IMR-90 (cell line): ENCODE data around the gene SIGLEC6. TPM values are rescaled to one million over a fixed set of nuclear protein-coding genes. Genes with fewer than 3 reads are reported as not detected.
"Not testable (repeated sequence)": the region's sequence is repeated elsewhere in the genome, so short reads cannot be mapped to it uniquely, and the experiment has no call there.

Experiments used
- ATAC-seq: fragments of 200-7000 bp; cut with Tn5 transposase; 2 replicates; pipeline ENCODE4 v1.9.1; 2020; ENCODE audit warnings: low read depth, mild to moderate bottlenecking, moderate library complexity
- BruUV-seq: library from RNA; stranded (reverse); fragments of 400-500 nt; replicated peaks from 2 replicates; lab custom pipeline; 2021; lab: Mats Ljungman, UMichigan
- CTCF ChIA-PET: fragments of 300-600 bp; formaldehyde crosslinking; extraction: SDS; loops from one replicate; lab custom pipeline; 2021; ENCODE audit warnings: antibody characterized with exemption; lab: Yijun Ruan, JAX
- POLR2A ChIA-PET: fragments of 300-600 bp; sonication (Branson Sonifier 250); formaldehyde crosslinking; loops from one replicate; lab custom pipeline; 2022; ENCODE audit warnings: antibody characterized with exemption; ENCODE audit not compliant: unreplicated experiment; lab: Charles Lee
- DNase-seq: peaks from one replicate; pipeline ENCODE4 v3.0.0; 2013
- H2AFZ ChIP-seq: replicated peaks from 2 replicates; pipeline ENCODE3; 2013; ENCODE audit warnings: low read length, mild to moderate bottlenecking; ENCODE audit not compliant: poor library complexity
- H2AK5ac ChIP-seq: 2 replicates; pipeline ENCODE4 v1.6.1; 2013; ENCODE audit warnings: low read depth, low read length, inconsistent platforms
- H2AK9ac ChIP-seq: replicated peaks from 2 replicates; pipeline ENCODE3; 2013; ENCODE audit warnings: mild to moderate bottlenecking, low read depth, low read length, moderate library complexity; ENCODE audit not compliant: poor library complexity
- H2BK120ac ChIP-seq: 2 replicates; pipeline ENCODE4 v1.6.1; 2013; ENCODE audit warnings: low read depth, low read length, inconsistent platforms
- H2BK15ac ChIP-seq: 3 replicates; pipeline ENCODE4 v1.6.1; 2013; ENCODE audit warnings: low read depth, low read length, inconsistent platforms
- H2BK20ac ChIP-seq: 2 replicates; pipeline ENCODE4 v1.6.1; 2013; ENCODE audit warnings: low read depth, mild to moderate bottlenecking, inconsistent platforms, low read length, moderate library complexity
- H2BK5ac ChIP-seq: 2 replicates; pipeline ENCODE4 v1.6.1; 2013; ENCODE audit warnings: mild to moderate bottlenecking, low read depth, low read length, inconsistent platforms; ENCODE audit not compliant: poor library complexity, severe bottlenecking
- H3K14ac ChIP-seq: replicated peaks from 2 replicates; pipeline ENCODE4 v1.6.1; 2013; ENCODE audit warnings: low read depth, low read length, inconsistent platforms
- H3K18ac ChIP-seq: 2 replicates; pipeline ENCODE4 v1.6.1; 2013; ENCODE audit warnings: low read depth, low read length, control low read depth
- H3K23ac ChIP-seq: 2 replicates; pipeline ENCODE4 v1.6.1; 2013; ENCODE audit warnings: low read depth, low read length, inconsistent platforms
- H3K27ac ChIP-seq: 2 replicates; pipeline ENCODE4 v1.5.1; 2013; ENCODE audit warnings: mild to moderate bottlenecking, control low read depth, low read length; ENCODE audit not compliant: insufficient read depth
- H3K27me3 ChIP-seq: 2 replicates; pipeline ENCODE4 v1.6.1; 2013; ENCODE audit warnings: low read length; ENCODE audit not compliant: control insufficient read depth, insufficient read depth
- H3K36me3 ChIP-seq: 2 replicates; pipeline ENCODE4 v1.6.1; 2013; ENCODE audit warnings: low read length, mixed read lengths; ENCODE audit not compliant: control insufficient read depth, insufficient read depth
- H3K4ac ChIP-seq: 2 replicates; pipeline ENCODE4 v1.6.1; 2013; ENCODE audit warnings: low read depth, low read length, inconsistent platforms
- H3K4me1 ChIP-seq: 2 replicates; pipeline ENCODE4 v1.6.1; 2013; ENCODE audit warnings: low read length, mixed read lengths; ENCODE audit not compliant: control insufficient read depth, insufficient read depth
- H3K4me2 ChIP-seq: 2 replicates; pipeline ENCODE4 v1.6.1; 2013; ENCODE audit warnings: low read depth, mild to moderate bottlenecking, control low read depth, low read length, moderate library complexity
- H3K4me3 ChIP-seq: 2 replicates; pipeline ENCODE4 v1.5.1; 2013; ENCODE audit warnings: low read depth, mild to moderate bottlenecking, control low read depth, low read length, moderate library complexity; ENCODE audit not compliant: insufficient read depth
- H3K56ac ChIP-seq: 2 replicates; pipeline ENCODE4 v1.6.1; 2013; ENCODE audit warnings: low read length, inconsistent platforms; ENCODE audit not compliant: insufficient read depth; ENCODE audit errors: extremely low read depth
- H3K79me1 ChIP-seq, 2 experiments: 2 replicates each; pipeline ENCODE4 v1.6.1; 2013; ENCODE audit warnings: low read length in 2 of 2, inconsistent platforms in 1 of 2, low read depth in 1 of 2
- H3K9ac ChIP-seq: 2 replicates; pipeline ENCODE4 v1.6.1; 2013; ENCODE audit warnings: low read depth, low read length, control low read depth
- H3K9me1 ChIP-seq: 2 replicates; pipeline ENCODE4 v1.6.1; 2013; ENCODE audit warnings: low read length, inconsistent platforms; ENCODE audit not compliant: insufficient read depth
- H3K9me3 ChIP-seq: 2 replicates; pipeline ENCODE4 v1.6.1; 2013; ENCODE audit warnings: low read length; ENCODE audit not compliant: control insufficient read depth, insufficient read depth
- H4K20me1 ChIP-seq: 2 replicates; pipeline ENCODE4 v1.6.1; 2013; ENCODE audit warnings: low read length, inconsistent platforms; ENCODE audit not compliant: insufficient read depth
- H4K5ac ChIP-seq: 2 replicates; pipeline ENCODE4 v1.6.1; 2013; ENCODE audit warnings: mild to moderate bottlenecking, low read depth, low read length, control low read depth
- H4K8ac ChIP-seq, 2 experiments: 2 replicates each; pipeline ENCODE4 v1.6.1; 2013; ENCODE audit warnings: low read depth in 2 of 2, low read length in 2 of 2, control low read depth in 1 of 2, inconsistent platforms in 1 of 2
- H4K91ac ChIP-seq: 2 replicates; pipeline ENCODE4 v1.6.1; 2013; ENCODE audit warnings: low read depth, low read length, inconsistent platforms; ENCODE audit not compliant: insufficient read depth
- WGBS, 2 experiments: methylation state at CpG; one replicate each; pipeline versions ENCODE4 v1.1.5 to v1.1.7; 2013; ENCODE audit warnings: missing lambda C conversion rate in 2 of 2; ENCODE audit not compliant: insufficient read length in 1 of 2; ENCODE audit errors: extremely low coverage in 2 of 2; 5-methylcytosine and 5-hydroxymethylcytosine counted together
- dilution Hi-C: fragments of 300-500 bp; cut with HindIII; formaldehyde crosslinking; loops from one replicate; pipeline ENCODE4 v1.14.3; 2018; ENCODE audit warnings: low sequenced_read_pairs; ENCODE audit not compliant: unreplicated experiment
- in situ Hi-C: fragments of 300-500 bp; cut with MboI; formaldehyde crosslinking; loops from 3 replicates; pipeline ENCODE4 v1.14.3; 2019; ENCODE audit warnings: low sequenced_read_pairs, inconsistent platforms, mixed read lengths
- intact Hi-C: fragments of 100-400 bp; cut with micrococcal nuclease; formaldehyde crosslinking; loops from 2 replicates; pipeline ENCODE4 v1.10.0; 2022
- polyA plus RNA-seq, 3 experiments: library from polyadenylated mRNA; depleted of rRNA; stranded (reverse); fragments of >200 nt; gene quantifications; 2 replicates each; pipeline ENCODE4 v1.2.3, GENCODE V29; 2012; ENCODE audit warnings: low replicate concordance in 1 of 3
- total RNA-seq: library from RNA; depleted of rRNA; stranded (reverse); fragments of >200 nt; gene quantifications from 2 replicates; pipeline ENCODE4 v1.2.3, GENCODE V29; 2012

SIGLEC6 gene
- total and polyA plus RNA-seq, 2 of the 4 experiments (the other 2 are of a cell fraction): not detected

GRCh38 chr19:51500931-51501330, 30.5 kb downstream of the SIGLEC6 start:
- CTCF ChIA-PET, H3K9me1 ChIP-seq, H3K9ac ChIP-seq, H3K4ac ChIP-seq, POLR2A ChIA-PET, H3K79me1 ChIP-seq, H2BK120ac ChIP-seq, H3K27me3 ChIP-seq, BruUV-seq, DNase-seq, H3K4me3 ChIP-seq, H3K9me3 ChIP-seq, H3K27ac ChIP-seq, H3K18ac ChIP-seq, ATAC-seq, H3K23ac ChIP-seq, H3K56ac ChIP-seq, H2AK5ac ChIP-seq, dilution Hi-C loops, H3K4me2 ChIP-seq, H3K14ac ChIP-seq, H2BK15ac ChIP-seq, H4K8ac ChIP-seq, H4K20me1 ChIP-seq, H2BK5ac ChIP-seq, in situ Hi-C loops, H3K4me1 ChIP-seq, H4K91ac ChIP-seq, H2AFZ ChIP-seq, H2BK20ac ChIP-seq, H3K36me3 ChIP-seq, H4K5ac ChIP-seq, intact Hi-C loops, H2AK9ac ChIP-seq: not testable (repeated sequence)
- WGBS, 2 experiments: no CpG with 5 or more reads among the region's 8 CpGs
